ENCODE measurements around the gene GJA4. TPM values are rescaled to one million over a fixed set of nuclear protein-coding genes. Genes with fewer than 3 reads are reported as not detected.
"Not testable (repeated sequence)": the region's sequence is repeated elsewhere in the genome, so short reads cannot be mapped to it uniquely, and the experiment has no call there.

GJA4 gene
- total RNA-seq, 2 donors from 2014 or later = 2.3 to 3.5 TPM

DNA sequence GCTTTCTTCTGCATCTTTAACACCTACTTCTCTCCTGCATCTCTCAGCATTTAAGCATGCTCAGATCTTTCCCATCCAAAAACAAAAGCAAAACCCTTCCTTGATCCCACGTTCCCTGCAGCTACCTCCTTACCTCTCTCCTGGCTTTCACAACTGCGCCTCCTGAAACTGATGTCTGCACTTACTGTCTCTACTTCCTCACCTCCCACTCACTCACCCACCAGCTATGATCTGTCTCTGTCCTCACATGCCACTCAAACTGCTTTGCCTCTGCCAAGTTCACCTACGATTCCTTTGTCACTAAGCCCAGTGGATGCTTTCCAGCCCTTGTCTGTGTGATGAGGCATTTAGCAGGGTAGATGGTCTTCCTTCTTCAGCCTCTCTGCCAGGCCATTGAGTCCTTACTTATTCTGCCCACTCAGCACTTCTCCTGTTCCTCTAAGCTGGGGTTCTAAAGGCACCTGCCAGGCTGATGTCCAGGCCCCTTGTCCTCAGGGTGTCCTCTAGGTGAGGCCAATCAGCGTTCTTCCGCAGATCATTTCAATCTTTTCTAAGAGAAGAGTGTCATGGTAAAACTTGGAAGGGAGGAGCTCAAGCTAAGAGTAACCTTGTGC, 21.8 kb upstream of the GJA4 start:
- Histone ChIP-seq H3K27me3 (no peaks in the 10 kb centered on the region), H3K9ac (ENCODE audit: low read depth in 2 of 2, low read length in 2 of 2) (no peak overlapping the region), H3K36me3 (no peaks in the 10 kb centered on the region), H3K4me1 (no peaks in the 10 kb centered on the region), H3K27ac (no peak overlapping the region), H3K9me3 (no peaks in the 10 kb centered on the region), H3K4me3 (no peak overlapping the region)
- intact Hi-C loops (cut with DNase I) = no loop called here
- DNase-seq = no peak
- TF ChIP-seq, protein P1, sequence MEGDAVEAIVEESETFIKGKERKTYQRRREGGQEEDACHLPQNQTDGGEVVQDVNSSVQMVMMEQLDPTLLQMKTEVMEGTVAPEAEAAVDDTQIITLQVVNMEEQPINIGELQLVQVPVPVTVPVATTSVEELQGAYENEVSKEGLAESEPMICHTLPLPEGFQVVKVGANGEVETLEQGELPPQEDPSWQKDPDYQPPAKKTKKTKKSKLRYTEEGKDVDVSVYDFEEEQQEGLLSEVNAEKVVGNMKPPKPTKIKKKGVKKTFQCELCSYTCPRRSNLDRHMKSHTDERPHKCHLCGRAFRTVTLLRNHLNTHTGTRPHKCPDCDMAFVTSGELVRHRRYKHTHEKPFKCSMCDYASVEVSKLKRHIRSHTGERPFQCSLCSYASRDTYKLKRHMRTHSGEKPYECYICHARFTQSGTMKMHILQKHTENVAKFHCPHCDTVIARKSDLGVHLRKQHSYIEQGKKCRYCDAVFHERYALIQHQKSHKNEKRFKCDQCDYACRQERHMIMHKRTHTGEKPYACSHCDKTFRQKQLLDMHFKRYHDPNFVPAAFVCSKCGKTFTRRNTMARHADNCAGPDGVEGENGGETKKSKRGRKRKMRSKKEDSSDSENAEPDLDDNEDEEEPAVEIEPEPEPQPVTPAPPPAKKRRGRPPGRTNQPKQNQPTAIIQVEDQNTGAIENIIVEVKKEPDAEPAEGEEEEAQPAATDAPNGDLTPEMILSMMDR (IDR thresholded peaks at IDR 0.05) = no peak

DNA sequence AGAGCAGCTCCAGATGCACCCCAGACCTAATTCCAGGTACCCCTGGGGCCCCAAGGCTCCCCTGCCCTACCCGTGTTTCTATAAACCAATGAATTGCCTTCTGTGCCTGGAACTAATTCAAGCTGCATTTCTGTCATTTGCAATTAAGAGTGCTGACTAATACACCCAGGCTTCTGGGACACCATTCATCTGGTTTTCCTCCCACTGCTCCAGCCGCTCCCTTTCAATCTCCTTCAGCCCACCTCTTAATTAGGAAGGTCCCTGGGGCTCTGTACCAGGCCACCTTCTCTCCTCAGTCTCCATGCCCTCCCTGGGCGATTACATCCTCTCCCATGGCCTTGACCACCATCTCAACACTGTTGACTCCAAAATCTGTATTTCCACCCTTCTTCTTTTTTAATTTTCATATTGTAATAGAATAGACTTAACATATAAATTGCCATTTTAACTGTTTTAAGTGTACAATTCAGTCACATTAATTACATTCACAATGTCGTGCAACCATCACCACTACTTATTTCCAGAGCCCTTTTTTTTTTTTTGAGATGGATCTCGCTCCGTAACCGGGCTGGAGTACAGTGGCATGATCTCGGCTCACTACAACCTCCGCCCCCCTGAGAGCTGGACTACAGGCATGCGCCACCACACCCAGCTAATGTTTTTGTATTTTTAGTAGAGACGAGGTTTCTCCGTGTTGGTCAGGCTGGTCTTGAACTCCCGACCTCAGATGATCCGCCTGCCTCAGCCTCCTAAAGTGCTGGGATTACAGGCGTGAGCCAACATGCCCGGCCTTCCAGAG, 21.0 kb upstream of the GJA4 start:
- intact Hi-C loops (cut with DNase I) = no loop called here
- TF ChIP-seq, protein P1 (IDR thresholded peaks at IDR 0.05) = no peak
- Histone ChIP-seq H3K4me1 (no peaks in the 10 kb centered on the region), H3K9ac (ENCODE audit: low read depth in 2 of 2, low read length in 2 of 2) (no peak overlapping the region), H3K4me3 (no peak overlapping the region), H3K27ac (no peak overlapping the region), H3K27me3 (no peaks in the 10 kb centered on the region), H3K9me3 (no peaks in the 10 kb centered on the region), H3K36me3 (no peaks in the 10 kb centered on the region)
- DNase-seq = no peak

DNA sequence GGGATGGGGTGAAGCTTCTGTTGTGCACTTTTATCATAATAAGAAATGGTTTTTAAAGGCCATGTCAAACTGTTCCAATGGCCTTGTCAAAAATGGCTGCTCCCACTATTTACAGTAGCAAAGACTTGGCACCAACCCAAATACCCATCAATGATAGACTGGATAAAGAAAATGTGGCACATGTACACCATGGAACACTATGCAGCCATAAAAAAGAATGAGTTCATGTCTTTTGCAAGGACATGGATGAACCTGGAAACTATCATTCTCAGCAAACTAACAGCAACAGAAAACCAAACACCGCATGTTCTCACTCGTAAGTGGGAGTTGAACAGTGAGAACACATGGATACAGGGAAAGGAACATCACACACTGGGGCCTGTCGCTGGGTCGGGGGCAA, 19.7 kb upstream of the GJA4 start:
- DNase-seq; H3K36me3 ChIP-seq; H3K9ac ChIP-seq (ENCODE audit: low read depth in 2 of 2, low read length in 2 of 2); H3K4me3 ChIP-seq; H3K4me1 ChIP-seq; H3K27ac ChIP-seq; intact Hi-C loops (cut with DNase I); H3K27me3 ChIP-seq; H3K9me3 ChIP-seq: not testable (repeated sequence)

DNA sequence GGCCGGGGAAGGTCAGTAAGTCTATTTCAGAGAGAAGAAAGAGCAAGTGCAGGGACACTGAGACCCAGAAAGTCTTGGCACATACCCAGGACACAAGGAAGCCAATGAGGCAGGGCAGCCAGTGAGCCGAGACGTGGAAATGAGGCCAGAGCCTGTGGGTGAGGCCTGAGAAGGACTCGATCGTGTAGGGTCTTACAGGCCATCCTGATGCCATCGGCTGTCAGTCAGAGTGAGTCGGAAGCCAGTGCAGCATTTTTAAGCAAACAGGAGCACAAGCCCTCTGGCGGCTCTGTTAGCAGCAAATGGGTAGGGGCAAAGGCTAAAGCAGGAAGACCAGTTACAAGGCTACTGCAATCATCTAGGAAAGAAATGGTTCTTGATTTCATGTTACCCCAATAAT, 17.8 kb upstream of the GJA4 start:
- Histone ChIP-seq H3K9me3 (no peaks in the 10 kb centered on the region), H3K4me1 (no peaks in the 10 kb centered on the region), H3K9ac (ENCODE audit: low read depth in 2 of 2, low read length in 2 of 2) (no peak overlapping the region), H3K36me3 (no peaks in the 10 kb centered on the region), H3K27ac (no peak overlapping the region), H3K4me3 (no peak overlapping the region), H3K27me3 (no peaks in the 10 kb centered on the region)
- DNase-seq = no peak
- intact Hi-C loops (cut with DNase I) = no loop called here
- TF ChIP-seq, protein P1 (IDR thresholded peaks at IDR 0.05) = no peak

DNA sequence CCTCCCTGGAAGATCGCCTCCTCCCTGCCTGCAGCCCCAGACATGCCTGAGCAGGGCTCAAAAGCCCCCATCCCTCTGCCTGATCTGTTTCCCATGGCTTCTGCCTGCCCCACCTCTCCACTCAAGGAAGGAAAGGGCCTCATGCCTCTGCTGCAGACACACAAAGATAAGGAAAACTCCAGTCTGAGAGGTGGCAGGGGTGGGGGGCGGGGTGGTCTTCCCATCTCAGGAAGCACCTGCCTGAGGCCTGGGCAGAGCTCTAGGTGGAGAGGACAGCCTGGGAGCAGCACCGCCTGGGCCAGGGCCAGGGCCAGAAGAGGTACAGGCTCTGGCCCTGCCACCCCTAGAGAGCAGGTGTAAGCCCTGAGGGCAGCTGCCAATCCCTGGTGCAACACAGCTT, 15.9 kb upstream of the GJA4 start:
- no peak for DNase-seq
- H3K4me1 ChIP-seq = no peaks in the 10 kb centered on the region
- intact Hi-C loops (cut with DNase I) = no loop called here
- no peak overlapping the region for H3K4me3 ChIP-seq
- no peaks in the 10 kb centered on the region for H3K36me3 ChIP-seq
- no peak overlapping the region for H3K27ac ChIP-seq
- peaks cover 8% of the 10 kb centered on the region for H3K27me3 ChIP-seq
- no peaks in the 10 kb centered on the region for H3K9me3 ChIP-seq
- no peak overlapping the region for H3K9ac ChIP-seq (ENCODE audit: low read depth in 2 of 2, low read length in 2 of 2)
- TF ChIP-seq, protein P1 (IDR thresholded peaks at IDR 0.05) = no peak

All from colonic mucosa (tissue), 4 donors.